ENCODE measurements around the gene ARPC1B.

Gene ARPC1B

GRCh38 chr7:99392046-99392445 lies 17.5 kb downstream of the ARPC1B start:
- DNase-seq, result no peak

- peak; percentile 90 for DNase-seq
Measured at GRCh38 chr7:99392659-99393354, 18.3 kb downstream of the ARPC1B start.

- DNase-seq, result peak; percentile 90
Measured at GRCh38 chr7:99393355-99394187, 19.0 kb downstream of the ARPC1B start.

GRCh38 chr7:99394188-99394502 lies 19.6 kb downstream of the ARPC1B start:
- no peak for DNase-seq

GRCh38 chr7:99395616-99396327 lies 21.2 kb downstream of the ARPC1B start:
- DNase-seq, result no peak

DNA sequence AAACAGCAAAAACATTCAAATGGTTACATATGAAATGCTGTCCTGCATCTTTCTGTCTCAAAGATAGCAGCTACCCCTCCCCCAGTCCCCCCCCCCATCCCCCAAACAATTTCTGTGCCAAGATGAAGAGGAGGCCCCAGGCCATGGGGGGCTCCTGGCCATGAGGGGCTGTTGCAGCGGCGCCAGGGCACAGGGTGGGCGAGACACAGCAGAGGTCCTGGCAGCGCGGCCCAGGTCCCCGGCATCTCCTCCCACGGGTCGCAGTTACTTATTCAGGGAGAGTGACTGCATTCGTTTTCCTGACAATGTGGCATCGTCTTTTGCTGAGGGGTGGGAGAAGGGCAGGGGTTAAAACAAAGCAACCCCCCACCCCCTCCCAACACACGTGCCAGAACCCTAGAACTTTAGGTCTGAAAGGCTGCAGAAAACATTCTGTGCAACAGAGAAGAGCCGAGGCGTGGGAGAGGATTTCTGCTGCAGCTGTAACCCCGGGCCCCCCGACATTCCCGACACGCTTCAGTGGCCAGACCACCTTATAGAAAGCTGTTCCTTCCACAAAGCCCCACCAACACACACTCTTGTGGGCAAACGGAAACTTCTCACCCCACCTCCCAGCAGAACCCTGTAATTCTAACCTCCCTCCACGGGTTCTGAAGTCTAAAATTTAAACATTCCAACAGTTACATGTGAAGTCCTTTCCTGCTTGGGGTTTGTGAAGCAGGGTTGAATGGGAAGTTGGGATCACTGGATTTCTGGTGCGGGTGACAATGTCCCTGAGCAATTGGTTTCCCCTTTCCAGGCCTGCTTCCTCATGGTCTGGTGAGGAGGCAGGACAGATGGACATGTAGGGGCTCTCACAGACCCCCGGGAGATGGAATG lies 22.1 kb downstream of the ARPC1B start:
- no peak for DNase-seq

- no peak for DNase-seq
Measured at GRCh38 chr7:99397297-99397983, 22.9 kb downstream of the ARPC1B start.

GRCh38 chr7:99398891-99399445 lies 24.4 kb downstream of the ARPC1B start:
- DNase-seq, result no peak

GRCh38 chr7:99399597-99399996 lies 25.1 kb downstream of the ARPC1B start:
- no peak for DNase-seq

GRCh38 chr7:99402854-99403253 lies 28.3 kb downstream of the ARPC1B start:
- DNase-seq, result no peak

GRCh38 chr7:99403764-99404163 lies 29.2 kb downstream of the ARPC1B start:
- no peak for DNase-seq

GRCh38 chr7:99404235-99404976 lies 29.9 kb downstream of the ARPC1B start:
- DNase-seq, result no peak

- no peak for DNase-seq
Measured at GRCh38 chr7:99404977-99405320, 30.4 kb downstream of the ARPC1B start.

DNA sequence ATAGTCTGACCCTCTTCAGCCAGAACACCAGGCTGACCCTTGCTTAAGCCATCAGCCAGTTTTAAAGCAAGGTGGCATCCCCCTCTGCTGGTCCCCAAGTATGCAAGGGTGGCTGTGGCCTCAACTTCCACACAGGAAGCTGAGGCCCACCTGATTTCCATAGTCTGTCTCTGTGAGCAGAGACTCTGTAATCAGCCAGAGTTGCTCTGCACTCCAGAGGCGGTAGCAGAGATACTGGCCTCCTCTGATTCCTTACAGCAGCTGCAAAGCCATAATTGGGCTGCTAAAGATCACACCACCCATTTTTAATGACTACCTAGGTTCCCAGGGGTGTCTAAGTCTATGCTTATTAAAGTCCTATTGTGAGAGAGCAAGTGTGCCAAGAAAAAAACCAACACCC lies 32.0 kb downstream of the ARPC1B start:
- no peak for DNase-seq

GRCh38 chr7:99407872-99408378 lies 33.4 kb downstream of the ARPC1B start:
- peak; percentile 73 for DNase-seq

GRCh38 chr7:99408379-99409191 lies 34.1 kb downstream of the ARPC1B start, which contains the start of the genes BUD31 and PDAP1:
Gene BUD31 (plus strand): TSS chr7:99408969. CDS start chr7:99411093, 2,124 bp downstream.
Gene PDAP1 (minus strand): TSS chr7:99408597. CDS start chr7:99408548, 49 bp downstream.
- peak; percentile 97 for DNase-seq

DNA sequence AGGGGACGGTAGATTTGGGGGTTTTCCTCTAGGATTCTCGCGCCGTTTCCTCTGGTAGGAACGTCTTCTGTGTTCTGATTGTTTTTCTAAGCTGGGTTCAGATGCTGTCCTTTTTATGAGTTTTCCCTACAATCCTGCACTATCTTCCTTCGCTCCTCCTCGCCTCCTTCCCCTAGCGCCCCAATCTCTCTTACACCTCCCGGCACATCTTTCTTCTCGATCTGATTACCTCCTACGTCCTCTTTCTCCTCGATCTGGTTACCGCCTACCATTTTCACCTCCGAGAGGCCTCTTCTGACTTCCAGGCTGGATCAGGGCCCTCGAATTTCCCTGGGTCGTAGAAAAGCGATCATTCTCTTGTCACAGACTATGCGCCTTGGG lies 34.7 kb downstream of the ARPC1B start:
- DNase-seq, result no peak

DNA sequence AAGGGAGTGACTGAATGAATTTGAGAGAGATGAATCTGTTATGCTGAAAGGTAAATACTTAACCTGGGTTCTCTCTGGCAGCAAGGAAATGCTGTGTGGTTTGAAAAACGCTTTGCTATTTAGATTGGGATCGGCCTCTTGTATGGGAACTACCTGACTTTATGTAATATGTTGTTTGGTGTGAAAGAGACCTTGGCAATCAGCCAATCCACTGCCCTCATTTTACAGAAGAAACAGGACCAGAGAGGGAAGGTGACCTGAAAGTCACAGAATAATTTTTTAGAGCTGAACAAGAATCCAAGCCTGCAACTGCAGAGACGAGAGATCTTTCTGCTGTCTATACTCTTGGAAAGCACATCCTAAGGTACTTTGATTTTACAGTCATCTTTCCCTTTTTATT lies 35.3 kb downstream of the ARPC1B start:
- no peak for DNase-seq

DNA sequence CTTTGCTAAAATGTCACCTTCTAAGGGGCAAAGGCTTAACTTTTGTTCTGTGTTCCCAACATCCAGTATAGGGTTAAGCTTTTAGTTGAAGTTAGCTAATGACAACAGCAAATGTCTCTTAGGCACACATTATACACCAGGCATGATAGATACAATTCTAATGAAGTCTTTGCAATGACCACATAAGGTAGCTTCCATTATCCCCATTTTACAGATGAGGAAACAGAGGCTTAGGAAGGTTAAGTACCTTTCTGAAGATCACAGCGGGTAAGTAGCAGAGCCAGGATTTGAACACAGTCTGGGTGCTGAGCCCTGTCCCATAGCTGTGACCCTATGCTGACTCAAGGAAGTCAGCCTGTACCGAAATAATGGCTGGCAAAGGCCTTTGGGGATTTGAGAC lies 36.1 kb downstream of the ARPC1B start:
- DNase-seq, result no peak
